Sigmoid colon (tissue), 4 donors: ENCODE measurements around the gene ADGB.

Source experiments
- CTCF ChIP-seq, 4 experiments: fragments of 450-650 bp in 3 of 4; fragments of 200-600 bp in 1 of 4; IDR thresholded peaks; one replicate each; pipeline ENCODE4 v1.5.1; 2016 to 2019; ENCODE audit warnings: antibody characterized with exemption in 4 of 4, mild to moderate bottlenecking in 3 of 4, moderate library complexity in 2 of 4
- EP300 ChIP-seq, 4 donors: sonication (generic); formaldehyde crosslinking; IDR thresholded peaks; one replicate each; pipeline ENCODE4 v1.6.1; 2017; ENCODE audit warnings: antibody characterized with exemption in 4 of 4
- POLR2A ChIP-seq, 2 donors: fragments of 450-650 bp; IDR thresholded peaks; one replicate each; pipeline ENCODE4 v1.6.1; 2016; ENCODE audit warnings: antibody characterized with exemption in 2 of 2, mild to moderate bottlenecking in 2 of 2, moderate library complexity in 2 of 2
- POLR2AphosphoS5 ChIP-seq, 4 donors: sonication (generic); formaldehyde crosslinking; IDR thresholded peaks; one replicate each; pipeline ENCODE4 v1.6.1; 2017; ENCODE audit warnings: antibody characterized with exemption in 4 of 4

DNA sequence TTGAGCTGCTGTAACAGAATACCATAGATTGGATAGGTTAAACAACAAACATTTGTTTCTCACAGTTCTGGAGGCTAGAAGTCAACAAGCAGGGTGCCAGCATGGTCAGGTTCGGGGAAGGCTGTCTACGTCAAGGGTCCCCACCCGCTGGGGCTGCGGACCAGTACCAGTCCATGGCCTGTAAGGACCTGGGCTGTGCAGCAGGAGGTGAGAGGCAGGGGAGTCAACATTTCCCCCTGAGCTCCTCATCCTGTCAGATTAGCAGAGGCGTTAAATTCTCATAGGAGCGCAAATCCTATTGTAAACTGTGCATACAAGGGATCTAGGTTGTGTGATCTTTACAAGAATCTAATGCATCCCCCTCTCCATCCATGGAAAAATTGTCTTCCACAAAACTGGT lies 3.8 kb downstream of the ADGB start:
- TF ChIP-seq CTCF (IDR thresholded peaks at IDR 0.05) (no peak), POLR2A (IDR thresholded peaks at IDR 0.05) (no peak), EP300 (IDR thresholded peaks at IDR 0.05) (no peak), POLR2AphosphoS5 (IDR thresholded peaks at IDR 0.05) (no peak)
